ENCODE data around the gene LRRFIP1. TPM values are rescaled to one million over a fixed set of nuclear protein-coding genes. Genes with fewer than 3 reads are reported as not detected.

The LRRFIP1 gene
- total and polyA plus RNA-seq, 2 of the 13 experiments (the other 11 are each of a cell fraction or from before 2014, with no cell fraction given) = 15.9 to 40.5 TPM

DNA sequence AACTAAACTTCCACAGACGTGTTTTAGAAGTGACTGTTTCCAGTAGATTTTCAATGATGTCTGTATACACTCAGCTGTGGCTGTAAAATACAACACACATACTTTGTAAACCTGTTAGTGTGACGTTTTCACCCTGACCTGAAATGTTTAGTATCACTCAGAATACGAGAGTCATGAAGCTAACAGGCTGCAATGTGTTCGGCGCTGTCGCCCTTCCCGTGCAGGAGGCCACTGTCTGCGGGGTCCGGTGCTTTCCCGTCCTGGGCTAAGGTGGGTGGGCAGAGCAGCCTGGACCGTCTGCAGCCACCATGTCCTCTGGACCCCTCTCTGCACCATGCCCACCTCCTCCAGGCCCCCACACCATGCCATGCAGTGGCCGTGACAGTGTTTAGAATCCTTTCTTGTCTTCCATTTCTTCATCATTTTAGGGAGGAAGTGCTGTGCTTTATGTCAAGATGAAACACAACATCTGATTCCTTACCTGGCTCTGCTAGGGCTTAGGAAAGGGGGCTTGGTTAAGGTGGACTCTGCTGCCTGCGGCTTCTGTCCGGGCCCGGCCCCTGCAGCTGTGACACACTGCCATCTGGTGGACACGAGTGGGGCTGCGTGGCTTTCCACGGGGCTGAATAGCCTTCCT lies 117.3 kb downstream of the LRRFIP1 start (continued):
- TF ChIP-seq PRDM10 (CRISPR knock-in tag; IDR thresholded peaks at IDR 0.05; ENCODE audit: low read depth) (0 out of 2 replicates have a peak, but pooled peaks have one; percentile 40), ATF1 (CRISPR knock-in tag; IDR thresholded peaks at IDR 0.05) (no peak), HINFP (CRISPR knock-in tag; IDR thresholded peaks at IDR 0.05; ENCODE audit: low read depth) (peak; percentile 2; the same call in 1 of the 2 replicates), RXRA (CRISPR knock-in tag; IDR thresholded peaks at IDR 0.05) (peak; percentile 59; the same call in 1 of the 2 replicates), MEIS2 (CRISPR knock-in tag; IDR thresholded peaks at IDR 0.05) (0 out of 2 replicates have a peak, but pooled peaks have one; percentile 55), SETDB1 (CRISPR knock-in tag; IDR thresholded peaks at IDR 0.05; ENCODE audit: borderline replicate concordance) (no peak), GLMP (CRISPR knock-in tag; IDR thresholded peaks at IDR 0.05; ENCODE audit: borderline replicate concordance) (no peak), ZNF883 (CRISPR knock-in tag; IDR thresholded peaks at IDR 0.05; ENCODE audit: not compliant biosample characterization) (peak; percentile 19), PITX1 (CRISPR knock-in tag; IDR thresholded peaks at IDR 0.05) (peak; percentile 69; the same call in 1 of the 2 replicates), ZNF382 (CRISPR knock-in tag; IDR thresholded peaks at IDR 0.05; ENCODE audit: borderline replicate concordance) (no peak), ZSCAN25 (CRISPR knock-in tag; IDR thresholded peaks at IDR 0.05) (no peak), ZBTB7A (CRISPR knock-in tag; IDR thresholded peaks at IDR 0.05) (0 out of 2 replicates have a peak, but pooled peaks have one; percentile 37), CHD2 (IDR thresholded peaks at IDR 0.05; ENCODE audit: low read depth, low read length) (no peak), ZNF775 (CRISPR knock-in tag; IDR thresholded peaks at IDR 0.05; ENCODE audit: borderline replicate concordance) (no peak)
- TF ChIP-seq, protein P1, sequence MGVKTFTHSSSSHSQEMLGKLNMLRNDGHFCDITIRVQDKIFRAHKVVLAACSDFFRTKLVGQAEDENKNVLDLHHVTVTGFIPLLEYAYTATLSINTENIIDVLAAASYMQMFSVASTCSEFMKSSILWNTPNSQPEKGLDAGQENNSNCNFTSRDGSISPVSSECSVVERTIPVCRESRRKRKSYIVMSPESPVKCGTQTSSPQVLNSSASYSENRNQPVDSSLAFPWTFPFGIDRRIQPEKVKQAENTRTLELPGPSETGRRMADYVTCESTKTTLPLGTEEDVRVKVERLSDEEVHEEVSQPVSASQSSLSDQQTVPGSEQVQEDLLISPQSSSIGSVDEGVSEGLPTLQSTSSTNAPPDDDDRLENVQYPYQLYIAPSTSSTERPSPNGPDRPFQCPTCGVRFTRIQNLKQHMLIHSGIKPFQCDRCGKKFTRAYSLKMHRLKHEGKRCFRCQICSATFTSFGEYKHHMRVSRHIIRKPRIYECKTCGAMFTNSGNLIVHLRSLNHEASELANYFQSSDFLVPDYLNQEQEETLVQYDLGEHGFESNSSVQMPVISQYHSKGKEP (CRISPR knock-in tag; IDR thresholded peaks at IDR 0.05) = no peak
- TF ChIP-seq, protein P2, sequence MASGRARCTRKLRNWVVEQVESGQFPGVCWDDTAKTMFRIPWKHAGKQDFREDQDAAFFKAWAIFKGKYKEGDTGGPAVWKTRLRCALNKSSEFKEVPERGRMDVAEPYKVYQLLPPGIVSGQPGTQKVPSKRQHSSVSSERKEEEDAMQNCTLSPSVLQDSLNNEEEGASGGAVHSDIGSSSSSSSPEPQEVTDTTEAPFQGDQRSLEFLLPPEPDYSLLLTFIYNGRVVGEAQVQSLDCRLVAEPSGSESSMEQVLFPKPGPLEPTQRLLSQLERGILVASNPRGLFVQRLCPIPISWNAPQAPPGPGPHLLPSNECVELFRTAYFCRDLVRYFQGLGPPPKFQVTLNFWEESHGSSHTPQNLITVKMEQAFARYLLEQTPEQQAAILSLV (CRISPR knock-in tag; IDR thresholded peaks at IDR 0.05; ENCODE audit: borderline replicate concordance) = 0 out of 2 replicates have a peak, but pooled peaks have one; percentile 55
- TF ChIP-seq, protein P3, sequence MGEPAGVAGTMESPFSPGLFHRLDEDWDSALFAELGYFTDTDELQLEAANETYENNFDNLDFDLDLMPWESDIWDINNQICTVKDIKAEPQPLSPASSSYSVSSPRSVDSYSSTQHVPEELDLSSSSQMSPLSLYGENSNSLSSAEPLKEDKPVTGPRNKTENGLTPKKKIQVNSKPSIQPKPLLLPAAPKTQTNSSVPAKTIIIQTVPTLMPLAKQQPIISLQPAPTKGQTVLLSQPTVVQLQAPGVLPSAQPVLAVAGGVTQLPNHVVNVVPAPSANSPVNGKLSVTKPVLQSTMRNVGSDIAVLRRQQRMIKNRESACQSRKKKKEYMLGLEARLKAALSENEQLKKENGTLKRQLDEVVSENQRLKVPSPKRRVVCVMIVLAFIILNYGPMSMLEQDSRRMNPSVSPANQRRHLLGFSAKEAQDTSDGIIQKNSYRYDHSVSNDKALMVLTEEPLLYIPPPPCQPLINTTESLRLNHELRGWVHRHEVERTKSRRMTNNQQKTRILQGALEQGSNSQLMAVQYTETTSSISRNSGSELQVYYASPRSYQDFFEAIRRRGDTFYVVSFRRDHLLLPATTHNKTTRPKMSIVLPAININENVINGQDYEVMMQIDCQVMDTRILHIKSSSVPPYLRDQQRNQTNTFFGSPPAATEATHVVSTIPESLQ (CRISPR knock-in tag; conservative IDR thresholded peaks at IDR 0.05) = peak; percentile 80; the same call in 1 of the 2 replicates

Data from HepG2 (cell line).